ENCODE measurements around the gene PGM2L1.

The PGM2L1 gene

DNA sequence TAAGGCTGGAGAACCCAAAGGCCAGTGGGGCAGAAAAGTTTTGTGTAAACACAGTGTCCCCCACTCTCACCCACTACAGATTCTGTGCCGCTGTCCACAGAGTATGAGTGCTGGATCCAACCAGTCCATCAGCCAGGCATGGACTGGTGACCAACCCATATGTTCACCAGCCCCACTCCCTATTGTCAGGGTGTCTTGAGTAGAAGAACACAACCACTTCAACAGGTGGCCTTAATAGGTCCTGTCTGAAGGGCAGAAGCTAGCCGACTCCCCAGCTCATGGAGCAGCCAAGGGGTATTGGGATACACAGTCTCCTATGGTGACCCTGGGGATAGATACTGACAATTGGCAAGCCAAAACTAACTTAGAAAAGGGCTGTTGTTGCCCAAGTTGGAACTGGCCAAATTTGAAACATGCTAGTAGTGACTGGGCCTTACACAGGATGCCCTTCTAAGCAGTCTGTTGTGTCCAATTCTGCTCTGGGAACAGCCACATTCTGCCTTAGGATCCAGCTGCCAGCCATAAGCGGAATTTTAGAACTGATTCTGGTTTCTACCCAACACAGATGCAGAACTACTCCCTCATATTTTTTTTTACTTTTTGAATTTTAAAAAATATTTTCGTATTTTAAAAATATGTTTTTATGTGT is 19.8 kb upstream of the PGM2L1 start:
- no peak for TF ChIP-seq GATA2 (IDR thresholded peaks at IDR 0.05; ENCODE audit: low read depth, low read length)
- TF ChIP-seq GATA3 (IDR thresholded peaks at IDR 0.05; ENCODE audit: low read depth, low read length): no peak

DNA sequence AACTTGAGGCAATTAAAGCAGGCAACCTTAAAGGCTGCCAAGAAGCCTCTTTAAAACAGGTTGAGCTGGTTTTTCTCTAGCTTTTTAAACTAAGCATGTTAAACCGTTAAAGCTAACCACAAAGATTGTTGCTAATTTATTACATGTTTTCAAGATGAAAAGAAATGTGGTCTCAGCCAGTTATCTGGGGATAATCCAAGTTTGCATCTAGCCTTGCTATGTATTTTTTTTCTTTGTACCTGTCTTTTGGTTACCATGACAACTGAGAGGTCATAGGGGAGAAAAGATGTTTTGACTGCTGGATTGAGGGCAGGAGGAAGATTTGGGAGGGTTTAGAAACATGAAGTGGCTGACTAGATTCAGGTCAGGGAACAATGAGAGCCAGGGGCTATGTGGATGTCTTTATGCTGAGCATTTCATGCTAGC is 19.2 kb upstream of the PGM2L1 start:
- TF ChIP-seq GATA2 (IDR thresholded peaks at IDR 0.05; ENCODE audit: low read depth, low read length) (no peak), GATA3 (IDR thresholded peaks at IDR 0.05; ENCODE audit: low read depth, low read length) (no peak)

DNA sequence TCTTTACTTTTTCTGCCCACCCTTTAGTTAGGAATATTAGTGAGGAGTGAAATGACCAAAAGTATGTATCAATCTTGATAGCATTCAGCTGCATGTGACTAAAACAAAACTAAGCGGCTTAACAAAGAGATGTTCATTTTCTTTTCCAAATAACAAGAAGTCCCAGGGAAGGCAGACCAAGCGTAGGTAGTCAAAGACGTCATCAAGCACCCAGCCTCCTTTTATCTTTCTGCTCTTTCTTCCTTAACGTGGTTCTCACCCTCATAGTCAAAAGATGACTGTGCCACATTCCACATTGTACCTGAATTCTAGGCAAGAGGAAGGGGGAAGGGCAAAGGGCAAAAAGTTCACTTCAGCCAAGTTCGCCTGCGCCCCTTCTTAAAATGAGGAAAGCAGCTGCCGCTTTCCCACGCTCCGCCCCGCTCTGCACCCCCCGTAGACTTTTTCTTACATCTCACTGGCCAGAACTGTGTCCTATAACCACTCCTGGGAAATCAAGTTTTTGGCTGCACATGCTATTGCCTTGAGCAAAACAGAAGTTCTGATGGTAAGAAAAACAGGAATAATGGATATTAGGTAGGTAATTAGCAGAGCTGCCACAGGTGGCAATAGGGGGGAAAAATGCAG is 14.6 kb upstream of the PGM2L1 start:
- no peak for TF ChIP-seq GATA2 (IDR thresholded peaks at IDR 0.05; ENCODE audit: low read depth, low read length)
- no peak for TF ChIP-seq GATA3 (IDR thresholded peaks at IDR 0.05; ENCODE audit: low read depth, low read length)

DNA sequence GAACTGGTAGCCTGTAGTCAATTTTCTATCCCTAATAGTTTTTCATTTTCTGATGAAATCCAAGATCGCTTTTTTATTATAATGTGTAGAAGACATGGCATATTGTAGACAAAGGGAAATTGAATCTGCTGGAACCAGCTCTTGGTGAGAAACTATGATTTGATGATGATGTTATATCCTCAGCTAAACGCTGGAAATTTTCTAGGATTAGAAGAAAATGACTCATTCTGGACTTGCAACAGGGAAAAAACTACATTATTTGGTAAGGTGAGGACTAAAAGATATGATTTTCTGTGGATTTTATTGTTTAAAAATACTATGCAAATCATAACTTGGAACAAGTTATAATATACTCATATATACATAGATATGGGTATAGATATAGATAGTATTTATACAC is 14.1 kb upstream of the PGM2L1 start:
- TF ChIP-seq GATA3 (IDR thresholded peaks at IDR 0.05; ENCODE audit: low read depth, low read length) (no peak), GATA2 (IDR thresholded peaks at IDR 0.05; ENCODE audit: low read depth, low read length) (no peak)

DNA sequence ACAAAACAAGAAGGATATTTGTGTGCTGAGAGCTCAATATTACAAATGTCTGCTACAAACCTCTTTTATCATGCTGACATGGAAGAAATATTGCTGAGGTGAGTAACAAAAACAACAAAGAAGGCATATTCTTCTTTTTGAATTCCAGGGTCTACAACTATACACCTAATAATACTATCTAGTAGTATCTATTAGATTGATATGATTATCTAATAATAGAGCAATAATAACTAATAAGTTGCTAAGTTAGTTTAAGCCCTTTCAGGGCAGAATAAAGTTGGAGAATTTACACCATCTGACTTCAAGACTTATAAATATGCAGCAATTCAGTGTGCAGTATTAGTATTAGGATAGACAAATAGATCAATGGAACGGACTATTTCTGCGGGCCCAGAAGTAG is 11.4 kb upstream of the PGM2L1 start:
- TF ChIP-seq GATA3 (IDR thresholded peaks at IDR 0.05; ENCODE audit: low read depth, low read length): no peak
- no peak for TF ChIP-seq GATA2 (IDR thresholded peaks at IDR 0.05; ENCODE audit: low read depth, low read length)

DNA sequence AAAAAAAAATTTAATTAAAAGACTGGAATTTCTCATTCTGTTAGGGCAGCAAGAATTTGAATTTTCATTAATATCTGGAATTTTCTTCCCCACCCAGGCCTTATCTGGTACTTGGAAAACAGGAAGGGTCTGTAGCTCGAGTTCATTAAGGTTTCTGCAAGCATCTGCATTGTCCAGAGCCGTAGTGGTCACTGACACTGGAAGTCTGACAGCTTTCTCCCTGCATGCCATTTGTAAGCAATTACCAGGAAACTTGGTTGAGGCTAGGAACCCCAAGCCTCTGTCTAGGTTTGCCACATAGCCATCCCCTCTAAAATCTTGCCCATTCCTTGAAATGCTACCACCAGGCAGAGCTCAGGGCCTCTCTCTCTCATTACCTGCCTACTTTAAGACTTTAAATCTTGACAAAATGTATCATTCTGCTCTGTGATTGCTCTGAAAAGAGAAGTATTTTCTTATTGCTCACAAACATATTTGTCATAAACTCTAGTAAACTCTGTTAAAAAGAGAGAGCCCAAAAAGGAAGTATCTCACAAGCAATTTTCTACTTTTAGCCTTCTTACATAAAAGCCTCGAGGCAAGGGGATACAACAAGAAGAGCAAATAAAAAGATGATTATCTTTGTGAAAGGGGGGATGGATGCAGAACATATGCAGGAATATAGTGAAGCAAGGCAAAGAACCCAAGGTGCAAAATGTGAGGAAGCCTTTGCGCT is 5.5 kb upstream of the PGM2L1 start:
- TF ChIP-seq GATA3 (IDR thresholded peaks at IDR 0.05; ENCODE audit: low read depth, low read length) (no peak), GATA2 (IDR thresholded peaks at IDR 0.05; ENCODE audit: low read depth, low read length) (no peak)

DNA sequence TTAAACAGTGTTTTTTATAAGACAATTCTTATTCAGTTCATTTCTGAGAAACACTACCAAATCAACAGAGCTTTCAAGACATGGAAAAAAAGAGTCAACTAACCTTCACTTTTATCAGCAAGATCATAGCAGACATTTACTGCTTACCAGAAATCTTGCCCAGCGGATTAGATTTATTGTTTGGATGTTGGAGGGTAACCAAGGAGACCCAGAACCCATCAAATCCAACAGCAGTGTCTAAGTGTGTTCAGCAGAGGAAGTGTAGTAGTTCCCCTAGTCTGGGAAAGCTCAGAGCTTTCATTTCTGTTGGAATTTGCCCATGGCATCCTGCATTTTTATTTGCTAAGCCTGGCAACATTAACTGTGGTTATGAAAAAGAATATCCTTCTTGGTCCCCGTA is 2.4 kb upstream of the PGM2L1 start:
- no peak for TF ChIP-seq GATA3 (IDR thresholded peaks at IDR 0.05; ENCODE audit: low read depth, low read length)
- TF ChIP-seq GATA2 (IDR thresholded peaks at IDR 0.05; ENCODE audit: low read depth, low read length): no peak

DNA sequence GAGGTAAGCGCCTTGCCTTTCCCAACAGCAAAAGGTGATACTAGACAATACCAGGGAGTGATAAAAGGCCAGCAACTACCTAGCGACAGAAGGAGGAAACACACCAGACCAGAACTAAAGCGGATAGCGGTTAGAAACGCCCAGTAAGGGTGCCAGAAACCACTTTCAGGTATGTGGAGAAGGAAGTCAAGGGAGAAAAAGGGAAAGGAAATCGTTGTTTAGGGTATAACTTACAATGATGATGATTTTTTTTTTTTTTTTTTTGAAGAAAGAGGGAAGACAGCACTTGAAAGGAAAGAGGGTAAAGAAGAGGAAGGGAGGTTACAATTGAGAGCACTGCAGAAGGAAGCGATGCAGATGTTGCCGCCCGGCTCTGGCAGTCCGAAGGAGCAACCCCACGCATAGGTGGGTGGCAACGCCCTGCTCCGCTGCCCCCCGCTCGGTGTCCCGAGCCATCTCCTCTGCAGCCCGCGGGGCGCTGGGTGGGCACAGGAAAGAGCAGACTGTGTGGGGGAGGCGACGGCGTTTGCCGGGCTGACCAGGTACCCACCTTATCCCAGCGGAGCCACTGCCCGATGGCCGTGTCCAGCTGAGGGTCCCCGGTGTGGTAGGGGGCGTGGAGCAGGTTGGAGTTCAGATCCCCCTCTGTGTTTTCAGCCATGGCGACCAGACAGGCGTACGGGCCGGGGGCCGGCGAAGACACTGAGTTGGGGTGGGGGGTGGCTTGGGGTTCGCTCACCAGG is 561 bp downstream of the PGM2L1 start:
- TF ChIP-seq GATA2 (IDR thresholded peaks at IDR 0.05; ENCODE audit: low read depth, low read length): no peak
- no peak for TF ChIP-seq GATA3 (IDR thresholded peaks at IDR 0.05; ENCODE audit: low read depth, low read length)

DNA sequence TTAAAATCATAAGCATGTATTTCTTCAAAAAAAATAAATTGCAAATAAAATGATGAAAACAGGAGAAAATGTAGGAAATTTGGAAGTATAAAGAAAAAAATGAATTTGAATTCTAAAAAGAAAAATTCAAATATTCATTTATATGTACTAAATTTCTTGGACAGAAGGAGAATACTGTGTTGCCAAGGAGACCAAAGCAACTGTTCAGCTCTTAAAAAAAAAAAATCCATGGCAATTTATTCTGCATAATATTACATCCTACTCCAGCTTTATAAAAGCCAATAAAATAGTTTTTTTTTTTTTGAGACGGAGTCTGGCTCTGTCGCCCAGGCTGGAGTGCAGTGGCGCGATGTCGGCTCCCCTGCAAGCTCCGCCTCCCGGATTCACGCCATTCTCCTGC is 6.0 kb downstream of the PGM2L1 start:
- TF ChIP-seq GATA2 (IDR thresholded peaks at IDR 0.05; ENCODE audit: low read depth, low read length) (no peak), GATA3 (IDR thresholded peaks at IDR 0.05; ENCODE audit: low read depth, low read length) (no peak)

DNA sequence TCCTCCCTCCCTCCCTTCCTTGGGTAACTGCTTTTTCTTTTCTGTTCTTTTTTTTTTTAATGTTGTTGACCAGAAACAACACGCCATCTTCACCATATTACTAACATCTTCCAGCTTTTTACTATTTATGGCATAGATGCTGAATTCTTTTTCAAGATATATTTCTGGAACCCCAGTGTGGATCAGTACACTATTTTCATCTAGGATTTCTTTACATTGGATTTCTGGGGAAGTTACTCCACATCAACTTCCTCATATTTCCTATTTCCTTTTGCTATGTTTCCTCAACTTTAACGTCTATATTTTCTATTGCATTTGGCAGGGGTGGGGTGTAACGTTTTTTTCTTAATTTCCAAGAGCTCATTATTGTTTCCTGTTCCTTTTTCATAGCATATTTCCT is 7.0 kb downstream of the PGM2L1 start:
- TF ChIP-seq GATA3 (IDR thresholded peaks at IDR 0.05; ENCODE audit: low read depth, low read length) (no peak), GATA2 (IDR thresholded peaks at IDR 0.05; ENCODE audit: low read depth, low read length) (no peak)

DNA sequence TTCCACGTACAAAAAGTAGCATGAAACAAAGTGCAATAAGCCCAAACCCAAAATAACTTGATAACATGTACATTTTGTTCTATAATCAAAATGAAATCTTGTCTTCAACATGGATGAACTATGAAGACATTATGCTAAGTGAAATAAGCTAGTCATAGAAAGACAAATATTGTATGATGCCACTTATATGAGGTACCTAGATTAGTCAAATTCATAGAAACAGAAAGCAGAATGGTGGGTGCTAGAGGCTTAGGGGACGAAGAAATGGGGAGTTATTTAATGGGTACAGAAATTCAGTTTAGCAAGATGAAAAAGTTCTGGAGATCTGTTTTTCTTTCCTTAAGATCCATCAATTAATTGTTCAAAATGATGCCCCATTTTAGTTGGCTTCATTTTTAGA is 7.5 kb downstream of the PGM2L1 start:
- TF ChIP-seq GATA2 (IDR thresholded peaks at IDR 0.05; ENCODE audit: low read depth, low read length) (no peak), GATA3 (IDR thresholded peaks at IDR 0.05; ENCODE audit: low read depth, low read length) (no peak)

DNA sequence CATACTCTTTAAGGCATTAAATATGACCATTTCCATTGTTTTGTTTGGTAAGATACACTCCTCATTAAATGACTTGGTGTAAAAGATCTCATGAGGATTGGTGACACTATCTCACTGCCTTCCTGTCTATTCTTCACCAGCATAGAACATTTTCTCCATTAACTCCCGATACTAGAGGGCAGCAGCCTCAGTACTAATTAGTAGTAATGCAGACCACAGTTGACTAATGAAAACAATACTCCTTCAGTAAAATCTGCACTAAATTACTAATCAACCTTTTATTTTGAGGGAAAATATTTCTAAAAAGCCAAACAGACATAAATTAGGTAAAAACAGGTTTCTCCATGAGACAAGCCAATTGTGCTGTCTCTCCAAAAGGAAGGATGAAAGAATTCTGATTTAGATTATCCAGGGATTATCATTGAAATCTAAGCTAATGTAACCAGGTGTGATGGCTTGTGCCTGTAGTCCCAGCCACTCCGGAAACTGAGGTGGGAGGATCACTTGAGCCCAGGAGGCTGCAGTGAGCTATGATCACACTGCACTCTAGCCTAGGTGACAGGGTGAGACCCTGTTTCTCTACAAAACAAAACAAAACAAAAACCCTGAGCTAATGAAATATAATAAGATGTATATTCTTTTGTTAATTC is 9.4 kb downstream of the PGM2L1 start:
- TF ChIP-seq GATA2 (IDR thresholded peaks at IDR 0.05; ENCODE audit: low read depth, low read length) (0 out of 2 replicates have a peak, but pooled peaks have one; percentile 36), GATA3 (IDR thresholded peaks at IDR 0.05; ENCODE audit: low read depth, low read length) (peak; percentile 43; the same call in 1 of the 2 replicates)

DNA sequence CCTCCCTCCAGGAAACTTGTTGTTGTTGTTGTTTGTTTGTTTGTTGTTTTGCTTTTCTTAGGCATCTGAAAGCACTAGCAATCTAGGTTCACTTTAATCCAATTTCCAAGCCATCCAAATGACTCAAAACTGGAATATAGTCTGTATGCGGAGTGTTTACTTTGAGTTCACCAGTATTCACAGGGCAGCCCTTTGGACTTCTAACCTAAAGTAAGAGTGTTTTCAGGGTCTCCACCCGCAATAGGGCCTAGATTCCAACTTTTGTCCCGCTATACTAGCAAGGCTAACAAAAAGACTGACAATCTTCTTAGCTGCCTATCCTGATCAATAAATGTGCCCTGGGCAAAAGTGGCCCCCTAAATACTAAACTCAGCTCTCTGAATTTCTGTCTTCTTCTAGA is 13.6 kb downstream of the PGM2L1 start:
- TF ChIP-seq GATA2 (IDR thresholded peaks at IDR 0.05; ENCODE audit: low read depth, low read length) (no peak), GATA3 (IDR thresholded peaks at IDR 0.05; ENCODE audit: low read depth, low read length) (no peak)

Data from SH-SY5Y (cell line).